ENCODE measurements around the gene RILP. TPM values are rescaled to one million over a fixed set of nuclear protein-coding genes. Genes with fewer than 3 reads are reported as not detected.

RILP gene
- total RNA-seq, 1 experiment from 2014 or later: 11.6 TPM

- TF ChIP-seq YY1 (IDR thresholded peaks at IDR 0.05; ENCODE audit: extremely low read depth, insufficient replicate concordance, low read depth, low read length): peak; percentile 95
- peak; percentile 74; the same call in 1 of the 2 replicates for TF ChIP-seq SIN3A (IDR thresholded peaks at IDR 0.05; ENCODE audit: low read depth)
These were observed 34.9 kb upstream of the RILP start, which contains the start of gene PRPF8 (continued) for GRCh38 chr17:1684378-1685189.

- H3K27ac ChIP-seq (ENCODE audit: low read depth, low read length): no peak overlapping the region
- peaks cover 58% of the 10 kb centered on the region for H3K79me2 ChIP-seq (ENCODE audit: insufficient read depth, low read length)
- TF ChIP-seq JUND (IDR thresholded peaks at IDR 0.05) (no peak), EGR1 (IDR thresholded peaks at IDR 0.05; ENCODE audit: low read depth) (no peak), SP1 (IDR thresholded peaks at IDR 0.05; ENCODE audit: low read depth) (no peak), ATF3 (IDR thresholded peaks at IDR 0.05) (no peak), YY1 (IDR thresholded peaks at IDR 0.05; ENCODE audit: extremely low read depth, insufficient replicate concordance, low read depth, low read length) (no peak), CBX3 (IDR thresholded peaks at IDR 0.05; ENCODE audit: low read depth) (no peak), FOSL1 (IDR thresholded peaks at IDR 0.05; ENCODE audit: low read depth) (no peak), POLR2A (IDR thresholded peaks at IDR 0.05; ENCODE audit: borderline replicate concordance, extremely low read depth, insufficient read depth, insufficient read length) (no peak), EZH2phosphoT487 (IDR thresholded peaks at IDR 0.05; ENCODE audit: borderline replicate concordance) (no peak), CEBPB (IDR thresholded peaks at IDR 0.05; ENCODE audit: low read depth) (no peak), TCF7L2 (IDR thresholded peaks at IDR 0.05; ENCODE audit: borderline replicate concordance, extremely low read depth, insufficient read depth, insufficient read length) (no peak), POLR2AphosphoS5 (IDR thresholded peaks at IDR 0.05; ENCODE audit: low read depth, low read length) (no peak), ELF1 (IDR thresholded peaks at IDR 0.05; ENCODE audit: borderline replicate concordance, low read depth) (no peak), SIN3A (IDR thresholded peaks at IDR 0.05; ENCODE audit: low read depth) (no peak), ZFX (IDR thresholded peaks at IDR 0.05) (no peak)
- TF ChIP-seq, protein P1, sequence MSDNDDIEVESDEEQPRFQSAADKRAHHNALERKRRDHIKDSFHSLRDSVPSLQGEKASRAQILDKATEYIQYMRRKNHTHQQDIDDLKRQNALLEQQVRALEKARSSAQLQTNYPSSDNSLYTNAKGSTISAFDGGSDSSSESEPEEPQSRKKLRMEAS (IDR thresholded peaks at IDR 0.05): no peak
- TF ChIP-seq, protein P2, sequence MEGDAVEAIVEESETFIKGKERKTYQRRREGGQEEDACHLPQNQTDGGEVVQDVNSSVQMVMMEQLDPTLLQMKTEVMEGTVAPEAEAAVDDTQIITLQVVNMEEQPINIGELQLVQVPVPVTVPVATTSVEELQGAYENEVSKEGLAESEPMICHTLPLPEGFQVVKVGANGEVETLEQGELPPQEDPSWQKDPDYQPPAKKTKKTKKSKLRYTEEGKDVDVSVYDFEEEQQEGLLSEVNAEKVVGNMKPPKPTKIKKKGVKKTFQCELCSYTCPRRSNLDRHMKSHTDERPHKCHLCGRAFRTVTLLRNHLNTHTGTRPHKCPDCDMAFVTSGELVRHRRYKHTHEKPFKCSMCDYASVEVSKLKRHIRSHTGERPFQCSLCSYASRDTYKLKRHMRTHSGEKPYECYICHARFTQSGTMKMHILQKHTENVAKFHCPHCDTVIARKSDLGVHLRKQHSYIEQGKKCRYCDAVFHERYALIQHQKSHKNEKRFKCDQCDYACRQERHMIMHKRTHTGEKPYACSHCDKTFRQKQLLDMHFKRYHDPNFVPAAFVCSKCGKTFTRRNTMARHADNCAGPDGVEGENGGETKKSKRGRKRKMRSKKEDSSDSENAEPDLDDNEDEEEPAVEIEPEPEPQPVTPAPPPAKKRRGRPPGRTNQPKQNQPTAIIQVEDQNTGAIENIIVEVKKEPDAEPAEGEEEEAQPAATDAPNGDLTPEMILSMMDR (IDR thresholded peaks at IDR 0.05 in 2 of 3, conservative IDR thresholded peaks at IDR 0.05 in 1 of 3; ENCODE audit: borderline replicate concordance in 1 of 3, insufficient read depth in 1 of 3, low read depth in 2 of 3, low read length in 2 of 3): no peak
- H3K36me3 ChIP-seq (ENCODE audit: control insufficient read depth in 1 of 2, insufficient read depth in 2 of 2, low read length in 2 of 2): peaks cover 39 to 51% of the 10 kb centered on the region in 2 experiments
- peak overlapping the region; percentile 75 for H3K9ac ChIP-seq (ENCODE audit: low read length)
- H3K4me1 ChIP-seq (ENCODE audit: control insufficient read depth in 1 of 2, insufficient read depth in 2 of 2, low read length in 2 of 2): peaks cover 16 to 27% of the 10 kb centered on the region in 2 experiments
- RAD21 ChIA-PET (ENCODE audit: low non-redundant PET in 1 of 2, low total read pairs in 2 of 2, uncharacterized antibody in 2 of 2, unreplicated experiment in 2 of 2): interaction anchor here in 1 of 2 experiments (1.2 kb wide), 1 partner anchor 33 kb away, joined by 4 read pairs; no protein-coding TSS in a partner anchor
- peak overlapping the region; percentile 83 to 85 for H3K4me3 ChIP-seq (replicated peaks in 1 of 2; ENCODE audit: low read depth in 1 of 2, low read length in 2 of 2)
- ATAC-seq (no peak), DNase-seq (ENCODE audit: low read depth, low spot score) (no peak)
- CTCF ChIA-PET: interaction anchor here (1.2 to 1.3 kb wide), 2 partner anchors 14 to 35 kb away, joined by 4 to 6 read pairs; no protein-coding TSS in a partner anchor
- no peak overlapping the region for H2AFZ ChIP-seq (ENCODE audit: low read depth, low read length, poor library complexity, severe bottlenecking)
- no peaks in the 10 kb centered on the region for H3K9me3 ChIP-seq (ENCODE audit: control insufficient read depth in 1 of 2, insufficient read depth in 1 of 2, low read depth in 1 of 2, low read length in 2 of 2)
- H3K4me2 ChIP-seq (ENCODE audit: low read length): peak overlapping the region; percentile 96
- BruUV-seq (replicated peaks): TSS peak; percentile 40
- POLR2A ChIA-PET: interaction anchor here (1.2 kb wide), 1 partner anchor 34 kb away, joined by 4 read pairs; no protein-coding TSS in a partner anchor
- intact Hi-C loops (cut with micrococcal nuclease): no loop called here
- H3K27me3 ChIP-seq (ENCODE audit: insufficient read depth, low read length): no peaks in the 10 kb centered on the region
- peaks cover 8% of the 10 kb centered on the region; the same call in 1 of the 2 replicates for H4K20me1 ChIP-seq (ENCODE audit: insufficient read depth)
- H3K9me2 ChIP-seq (ENCODE audit: insufficient read depth): no peaks in the 10 kb centered on the region
These were observed 33.8 kb upstream of the RILP start for GRCh38 chr17:1683459-1683858.

Data from HCT116 (cell line).